SH-SY5Y (cell line): ENCODE data around the gene NAALADL2.

Experiments
- GATA2 ChIP-seq: IDR thresholded peaks from 2 replicates; pipeline ENCODE4 v1.6.1; 2011; ENCODE audit warnings: mild to moderate bottlenecking, low read depth, low read length
- GATA3 ChIP-seq: IDR thresholded peaks from 2 replicates; pipeline ENCODE4 v1.6.1; 2011; ENCODE audit warnings: low read depth, mild to moderate bottlenecking, low read length, moderate library complexity

DNA sequence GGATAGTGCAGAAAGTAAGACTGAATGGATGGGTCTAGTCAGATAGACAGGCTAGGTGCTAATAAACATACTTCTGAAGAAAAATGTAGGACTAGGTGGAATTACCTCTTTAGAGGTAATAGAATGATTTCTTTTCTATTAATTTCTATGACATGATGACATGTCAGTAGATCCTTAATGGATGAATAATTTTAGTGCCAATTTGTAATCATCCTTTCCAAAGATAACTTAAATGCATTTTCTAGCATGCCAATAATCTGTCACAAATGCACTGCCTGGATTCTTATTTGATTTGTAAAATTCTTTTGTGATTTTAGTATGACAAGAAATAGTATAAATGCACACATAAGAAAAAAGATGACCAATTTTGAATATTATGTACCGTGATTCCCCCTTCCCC is 356.7 kb downstream of the NAALADL2 start:
- TF ChIP-seq GATA3 = no peak
- TF ChIP-seq GATA2 = no peak
